H1 (cell line): Measurements from ENCODE around the gene RTP2. TPM values are rescaled to one million over a fixed set of nuclear protein-coding genes. Genes with fewer than 3 reads are reported as not detected.

Experiments used
- ASH2L ChIP-seq: fragments of 200-600, 300-600 bp; sonication (generic); IDR thresholded peaks from one replicate; pipeline ENCODE4 v1.7.1; 2017; ENCODE audit warnings: low read length
- CHD7 ChIP-seq: fragments of 300-600 bp; sonication (generic); IDR thresholded peaks from 2 replicates; pipeline ENCODE4 v1.7.1; 2012; ENCODE audit warnings: low read length, moderate library complexity, mild to moderate bottlenecking, inconsistent platforms; ENCODE audit not compliant: insufficient replicate concordance
- PHF8 ChIP-seq: fragments of 200-600 bp; sonication (generic); conservative IDR thresholded peaks from 2 replicates; pipeline ENCODE4 v1.7.1; 2012; ENCODE audit warnings: low read depth, mild to moderate bottlenecking, inconsistent platforms, low read length, moderate library complexity
- POLR2AphosphoS5 ChIP-seq: IDR thresholded peaks from 2 replicates; pipeline ENCODE4 v1.6.1; 2011; ENCODE audit warnings: low read depth, low read length
- RAD21 ChIP-seq, 2 experiments: IDR thresholded peaks in 1 of 2; conservative IDR thresholded peaks in 1 of 2; 2 replicates each; pipeline ENCODE4 v1.6.1; 2011; ENCODE audit warnings: low read depth in 2 of 2, low read length in 2 of 2, improper control_type of control experiment in 1 of 2, inconsistent platforms in 1 of 2, mild to moderate bottlenecking in 1 of 2, moderate library complexity in 1 of 2
- RNF2 ChIP-seq: fragments of 200-900, 300-1000 bp; sonication (generic); IDR thresholded peaks from 2 replicates; pipeline ENCODE4 v1.7.1; 2016; ENCODE audit warnings: borderline replicate concordance, low read depth, mild to moderate bottlenecking, antibody characterized with exemption, low read length; ENCODE audit not compliant: poor library complexity, severe bottlenecking; ENCODE audit errors: missing control alignments
- RXRA ChIP-seq: IDR thresholded peaks from 2 replicates; pipeline ENCODE4 v1.6.1; 2011; ENCODE audit warnings: low read depth, mild to moderate bottlenecking, low read length, moderate library complexity; ENCODE audit not compliant: insufficient read depth
- TCF12 ChIP-seq: IDR thresholded peaks from 2 replicates; pipeline ENCODE4 v1.6.1; 2011; ENCODE audit warnings: low read depth, mild to moderate bottlenecking, low read length
- polyA plus RNA-seq, 7 experiments: library from polyadenylated mRNA; depleted of rRNA in 3 of 7; stranded (reverse) in 5 of 7; unstranded in 2 of 7; fragments of >200 nt in 5 of 7; fragments of 200-250 nt in 2 of 7; gene quantifications; 1 replicate in 5 of 7; 2 replicates in 1 of 7; 4 replicates in 1 of 7; pipeline versions ENCODE4 v1.2.1 to v1.2.3, GENCODE V29; 2011 to 2013; ENCODE audit warnings: missing spikeins in 2 of 7, mixed read lengths in 2 of 7
- total RNA-seq: library from RNA; stranded (reverse); fragmentation: NEBNext Ultra II Directional; extraction: Animal tissue kit (Norgen Biotek cat#: 25700); gene quantifications from 2 replicates; pipeline ENCODE4 v1.2.1, GENCODE V29; 2021

RTP2 gene
- total and polyA plus RNA-seq, 2 of the 8 experiments (the other 6 are each of a cell fraction or from before 2014, with no cell fraction given), result not detected

GRCh38 chr3:187734841-187735240 is 32.5 kb upstream of the RTP2 start (continued):
- TF ChIP-seq CHD7 (no peak), PHF8 (no peak), TCF12 (no peak), POLR2AphosphoS5 (no peak), ASH2L (no peak), RNF2 (no peak), RAD21 (IDR thresholded peaks at IDR 0.05 in 1 of 2, conservative IDR thresholded peaks at IDR 0.05 in 1 of 2; ENCODE audit: low read depth in 2 of 2, low read length in 2 of 2) (no peak), RXRA (no peak)
